ENCODE measurements around the gene TYW1B. TPM values are rescaled to one million over a fixed set of nuclear protein-coding genes. Genes with fewer than 3 reads are reported as not detected.
"Not testable (repeated sequence)": the region's sequence is repeated elsewhere in the genome, so short reads cannot be mapped to it uniquely, and the experiment has no call there.

Gene TYW1B
- total and polyA plus RNA-seq, 8 donors, result 0.93 to 21.0 (median 2.0) TPM

- peaks cover 0 to 30% (median 24%) of the 10 kb centered on the region in 4 donors for H3K36me3 ChIP-seq
- not testable (repeated sequence) for DNase-seq, H3K27ac ChIP-seq, H3K4me3 ChIP-seq, H3K9me3 ChIP-seq, H3K27me3 ChIP-seq, H3K4me1 ChIP-seq
- WGBS, 5 donors, result 90 to 100% (median 95%) methylated on average over 1 of the region's 1 CpG
- intact Hi-C loops (cut with DNase I; ENCODE audit: low total_unique reads), result loop anchor here (10.0 kb wide), 1 partner anchor 87 kb away; no protein-coding TSS in a partner anchor
Observed at GRCh38 chr7:72817661-72818060, 10.3 kb downstream of the TYW1B start.

GRCh38 chr7:72816370-72817157 lies 11.4 kb downstream of the TYW1B start:
- WGBS, 5 donors, result 81 to 88% (median 85%) methylated on average over 9 of the region's 9 CpGs
- not testable (repeated sequence) for H3K27me3 ChIP-seq, H3K4me1 ChIP-seq, DNase-seq, H3K9me3 ChIP-seq, H3K27ac ChIP-seq, H3K4me3 ChIP-seq
- intact Hi-C loops (cut with DNase I; ENCODE audit: low total_unique reads), result loop anchor here (10.0 kb wide), 1 partner anchor 88 kb away; no protein-coding TSS in a partner anchor
- peaks cover 0 to 36% (median 27%) of the 10 kb centered on the region in 4 donors for H3K36me3 ChIP-seq

GRCh38 chr7:72810437-72810836 lies 17.6 kb downstream of the TYW1B start:
- intact Hi-C loops (cut with DNase I; ENCODE audit: low total_unique reads), result loop anchor here (10.0 kb wide), 1 partner anchor 94 kb away; no protein-coding TSS in a partner anchor
- H3K4me3 ChIP-seq, H3K4me1 ChIP-seq, DNase-seq, H3K27me3 ChIP-seq, H3K9me3 ChIP-seq, H3K27ac ChIP-seq: not testable (repeated sequence)
- H3K36me3 ChIP-seq, result peaks cover 8 to 82% (median 59%) of the 10 kb centered on the region in 4 donors
- WGBS, 5 donors, result 90 to 96% (median 91%) methylated on average over 7 of the region's 7 CpGs

- DNase-seq; H3K4me1 ChIP-seq; H3K9me3 ChIP-seq; H3K27ac ChIP-seq; H3K4me3 ChIP-seq; intact Hi-C loops (cut with DNase I; ENCODE audit: low total_unique reads); H3K27me3 ChIP-seq: not testable (repeated sequence)
- peaks cover 11 to 86% (median 59%) of the 10 kb centered on the region in 4 donors for H3K36me3 ChIP-seq
- 89 to 96% (median 96%) methylated on average over 12 to 13 of the region's 13 CpGs for WGBS, 5 donors
Observed at GRCh38 chr7:72808511-72808910, 19.5 kb downstream of the TYW1B start.

- WGBS, 5 donors, result 73 to 85% (median 80%) methylated on average over 5 to 6 of the region's 6 CpGs
- DNase-seq; intact Hi-C loops (cut with DNase I; ENCODE audit: low total_unique reads); H3K4me3 ChIP-seq; H3K27me3 ChIP-seq; H3K27ac ChIP-seq; H3K4me1 ChIP-seq; H3K9me3 ChIP-seq: not testable (repeated sequence)
- H3K36me3 ChIP-seq, result peaks cover 11 to 84% (median 56%) of the 10 kb centered on the region in 4 donors
Observed at GRCh38 chr7:72806851-72807250, 21.1 kb downstream of the TYW1B start.

GRCh38 chr7:72805526-72806494 lies 22.2 kb downstream of the TYW1B start:
- no peak for DNase-seq
- no peaks in the 10 kb centered on the region for H3K9me3 ChIP-seq
- H3K27ac ChIP-seq, result no peak overlapping the region
- H3K36me3 ChIP-seq, result peaks cover 11 to 85% (median 57%) of the 10 kb centered on the region in 4 donors
- H3K27me3 ChIP-seq, result no peaks in the 10 kb centered on the region
- H3K4me3 ChIP-seq, result no peak overlapping the region
- no peak for TF ChIP-seq POLR2AphosphoS5 (IDR thresholded peaks at IDR 0.05)
- TF ChIP-seq POLR2A (IDR thresholded peaks at IDR 0.05), result no peak
- H3K4me1 ChIP-seq, result no peaks in the 10 kb centered on the region
- intact Hi-C loops (cut with DNase I; ENCODE audit: low total_unique reads), result no loop called here
- WGBS, 5 donors, result 84 to 92% (median 87%) methylated on average over 15 of the region's 15 CpGs

GRCh38 chr7:72803778-72804177 lies 24.2 kb downstream of the TYW1B start:
- intact Hi-C loops (cut with DNase I; ENCODE audit: low total_unique reads); DNase-seq: not testable (repeated sequence)
- H3K36me3 ChIP-seq, result peaks cover 11 to 65% (median 44%) of the 10 kb centered on the region in 4 donors

GRCh38 chr7:72801564-72801963 lies 26.4 kb downstream of the TYW1B start:
- H3K27ac ChIP-seq; H3K4me1 ChIP-seq; H3K4me3 ChIP-seq; intact Hi-C loops (cut with DNase I; ENCODE audit: low total_unique reads); H3K9me3 ChIP-seq; H3K27me3 ChIP-seq; DNase-seq: not testable (repeated sequence)
- 0 to 50% (median 0%) methylated on average over 1 of the region's 1 CpG for WGBS, 5 donors
- H3K36me3 ChIP-seq, result peaks cover 11 to 62% (median 39%) of the 10 kb centered on the region in 4 donors

More at GRCh38 chr7:72803778-72804177, 24.2 kb downstream of the TYW1B start:
- H3K27me3 ChIP-seq, H3K27ac ChIP-seq, H3K4me3 ChIP-seq, H3K9me3 ChIP-seq, H3K4me1 ChIP-seq: not testable (repeated sequence)
- 86 to 94% (median 89%) methylated on average over 8 of the region's 8 CpGs for WGBS, 5 donors

- H3K27me3 ChIP-seq; H3K4me3 ChIP-seq; intact Hi-C loops (cut with DNase I; ENCODE audit: low total_unique reads); H3K4me1 ChIP-seq; DNase-seq; H3K9me3 ChIP-seq; H3K27ac ChIP-seq: not testable (repeated sequence)
- H3K36me3 ChIP-seq, result peaks cover 0 to 30% (median 23%) of the 10 kb centered on the region in 4 donors
- WGBS, 5 donors, result 88 to 98% (median 97%) methylated on average over 2 of the region's 2 CpGs
Observed at GRCh38 chr7:72795401-72795800, 32.6 kb downstream of the TYW1B start.
